Caco-2 (cell line): ENCODE results near the gene SMARCA4. TPM values are rescaled to one million over a fixed set of nuclear protein-coding genes. Genes with fewer than 3 reads are reported as not detected.

Source experiments
- BruUV-seq: library from RNA; stranded (reverse); fragments of 400-500 nt; replicated peaks from 2 replicates; lab custom pipeline; 2021; lab: Mats Ljungman, UMichigan
- CTCF ChIA-PET: fragments of 300-600 bp; sonication (Branson Sonifier 250); formaldehyde crosslinking; loops from one replicate; lab custom pipeline; 2022; ENCODE audit warnings: antibody characterized with exemption; lab: Charles Lee
- POLR2A ChIA-PET: fragments of 300-600 bp; sonication (Branson Sonifier 250); formaldehyde crosslinking; loops from one replicate; lab custom pipeline; 2022; ENCODE audit warnings: antibody characterized with exemption; lab: Charles Lee
- DNase-seq, 2 experiments: peaks; one replicate each; pipeline versions ENCODE4 v3.0.0 to v3.0.0-alpha.2; 2020 to 2022
- H3K27me3 ChIP-seq: replicated peaks from 2 replicates; pipeline ENCODE4 v1.6.0; 2011; ENCODE audit warnings: low read length; ENCODE audit not compliant: control insufficient read depth, insufficient read depth
- H3K36me3 ChIP-seq: 2 replicates; pipeline ENCODE4 v1.5.1; 2011; ENCODE audit warnings: low read length; ENCODE audit not compliant: control insufficient read depth, insufficient read depth
- H3K4me1 ChIP-seq: fragments of 250-450 bp; sonication (Bioruptor Pico); 2 replicates; pipeline ENCODE4 v1.5.1; 2020; ENCODE audit warnings: mild to moderate bottlenecking
- H3K4me3 ChIP-seq: 2 replicates; pipeline ENCODE4 v1.5.1; 2011; ENCODE audit warnings: low read depth, mild to moderate bottlenecking, control low read depth, low read length
- H3K9me3 ChIP-seq: fragments of 250-450 bp; sonication (Bioruptor Pico); 2 replicates; pipeline ENCODE4 v1.5.1; 2020; ENCODE audit warnings: mild to moderate bottlenecking, moderate library complexity
- H3K27ac Mint-ChIP-seq: one replicate; pipeline ENCODE4 v1.8.0; 2022; ENCODE audit warnings: mixed read lengths; ENCODE audit not compliant: unreplicated experiment
- H3K27me3 Mint-ChIP-seq: one replicate; pipeline ENCODE4 v1.8.0; 2022; ENCODE audit warnings: mixed read lengths; ENCODE audit not compliant: insufficient read depth, unreplicated experiment
- H3K36me3 Mint-ChIP-seq: one replicate; pipeline ENCODE4 v1.8.0; 2022; ENCODE audit warnings: mild to moderate bottlenecking, mixed read lengths; ENCODE audit not compliant: insufficient read depth, unreplicated experiment
- H3K4me1 Mint-ChIP-seq: one replicate; pipeline ENCODE4 v1.8.0; 2022; ENCODE audit warnings: low read depth, mixed read lengths; ENCODE audit not compliant: unreplicated experiment
- H3K4me3 Mint-ChIP-seq: one replicate; pipeline ENCODE4 v1.8.0; 2022; ENCODE audit warnings: mild to moderate bottlenecking, moderate library complexity, mixed read lengths; ENCODE audit not compliant: unreplicated experiment
- H3K9me3 Mint-ChIP-seq: one replicate; pipeline ENCODE4 v1.8.0; 2022; ENCODE audit warnings: mixed read lengths; ENCODE audit not compliant: unreplicated experiment
- CTCF ChIP-seq, 2 experiments: fragments of 200-600 bp in 1 of 2; IDR thresholded peaks; 1 replicate in 1 of 2; 2 replicates in 1 of 2; pipeline versions ENCODE4 v1.5.1 to v1.8.0; 2011 to 2022; ENCODE audit warnings: antibody characterized with exemption in 1 of 2, control low read depth in 1 of 2, inconsistent platforms in 1 of 2, low read depth in 1 of 2, low read length in 1 of 2, mild to moderate bottlenecking in 1 of 2, moderate library complexity in 1 of 2; ENCODE audit not compliant: insufficient read depth in 1 of 2, severe bottlenecking in 1 of 2, unreplicated experiment in 1 of 2
- intact Hi-C: fragments of 100-400 bp; cut with micrococcal nuclease; formaldehyde crosslinking; loops from one replicate; pipeline ENCODE4 v1.10.0; 2022; ENCODE audit not compliant: unreplicated experiment
- total RNA-seq: library from RNA; stranded (reverse); gene quantifications from 2 replicates; pipeline ENCODE4 v1.2.3, GENCODE V29; 2022

The SMARCA4 gene
- total RNA-seq, 1 experiment from 2014 or later, result 171 TPM

- Mint-ChIP-seq H3K27ac (no peak overlapping the region), H3K4me1 (no peaks in the 10 kb centered on the region), H3K36me3 (peaks cover 37% of the 10 kb centered on the region), H3K9me3 (no peaks in the 10 kb centered on the region), H3K4me3 (no peak overlapping the region), H3K27me3 (no peaks in the 10 kb centered on the region)
- Histone ChIP-seq H3K9me3 (no peaks in the 10 kb centered on the region), H3K27me3 (no peaks in the 10 kb centered on the region), H3K4me1 (no peaks in the 10 kb centered on the region), H3K4me3 (no peak overlapping the region), H3K36me3 (peaks cover 2% of the 10 kb centered on the region; the same call in 1 of the 2 replicates)
- ChIA-PET CTCF (interaction anchor here (0.7 kb wide), 1 partner anchor 505 kb away, joined by 5 read pairs; the partner anchor contains the start of gene ELOF1), POLR2A (no interaction called here)
- DNase-seq, result no peak
- no peak for TF ChIP-seq CTCF (IDR thresholded peaks at IDR 0.05; ENCODE audit: insufficient read depth in 1 of 2, low read depth in 1 of 2, low read length in 1 of 2, severe bottlenecking in 1 of 2, unreplicated experiment in 1 of 2)
- BruUV-seq, result no TSS peak
- intact Hi-C loops, result no loop called here
These were observed 93.0 kb downstream of the SMARCA4 start for GRCh38 chr19:11053817-11054195.

- H3K27ac Mint-ChIP-seq, result no peak overlapping the region
- H3K27me3 Mint-ChIP-seq, result no peaks in the 10 kb centered on the region
- ChIA-PET POLR2A (no interaction called here), CTCF (no interaction called here)
- Histone ChIP-seq H3K9me3 (no peaks in the 10 kb centered on the region), H3K27me3 (no peaks in the 10 kb centered on the region), H3K36me3 (peaks cover 2% of the 10 kb centered on the region; the same call in 1 of the 2 replicates), H3K4me1 (no peaks in the 10 kb centered on the region), H3K4me3 (no peak overlapping the region)
- peaks cover 33% of the 10 kb centered on the region for H3K36me3 Mint-ChIP-seq
- no peak for TF ChIP-seq CTCF (IDR thresholded peaks at IDR 0.05; ENCODE audit: insufficient read depth in 1 of 2, low read depth in 1 of 2, low read length in 1 of 2, severe bottlenecking in 1 of 2, unreplicated experiment in 1 of 2)
- no peaks in the 10 kb centered on the region for H3K9me3 Mint-ChIP-seq
- intact Hi-C loops, result no loop called here
- no TSS peak for BruUV-seq
- DNase-seq, result no peak
- H3K4me1 Mint-ChIP-seq, result no peaks in the 10 kb centered on the region
- H3K4me3 Mint-ChIP-seq, result no peak overlapping the region
These were observed 93.4 kb downstream of the SMARCA4 start for GRCh38 chr19:11054200-11054599.

GRCh38 chr19:11054628-11055027, 93.8 kb downstream of the SMARCA4 start:
- no peak for DNase-seq
- Histone ChIP-seq H3K27me3 (no peaks in the 10 kb centered on the region), H3K36me3 (peaks cover 3% of the 10 kb centered on the region; the same call in 1 of the 2 replicates), H3K9me3 (no peaks in the 10 kb centered on the region), H3K4me3 (no peak overlapping the region), H3K4me1 (no peaks in the 10 kb centered on the region)
- intact Hi-C loops, result no loop called here
- peaks cover 37% of the 10 kb centered on the region for H3K36me3 Mint-ChIP-seq
- H3K27me3 Mint-ChIP-seq, result no peaks in the 10 kb centered on the region
- H3K4me1 Mint-ChIP-seq, result no peaks in the 10 kb centered on the region
- no peak overlapping the region for H3K4me3 Mint-ChIP-seq
- no peak overlapping the region for H3K27ac Mint-ChIP-seq
- ChIA-PET POLR2A (no interaction called here), CTCF (no interaction called here)
- H3K9me3 Mint-ChIP-seq, result no peaks in the 10 kb centered on the region
- TF ChIP-seq CTCF (IDR thresholded peaks at IDR 0.05; ENCODE audit: insufficient read depth in 1 of 2, low read depth in 1 of 2, low read length in 1 of 2, severe bottlenecking in 1 of 2, unreplicated experiment in 1 of 2), result no peak
- no TSS peak for BruUV-seq
